ENCODE data around the gene KCNG4. TPM values are rescaled to one million over a fixed set of nuclear protein-coding genes. Genes with fewer than 3 reads are reported as not detected.

The KCNG4 gene
- total and polyA plus RNA-seq, 12 donors, result not detected

- TF ChIP-seq, protein P1, sequence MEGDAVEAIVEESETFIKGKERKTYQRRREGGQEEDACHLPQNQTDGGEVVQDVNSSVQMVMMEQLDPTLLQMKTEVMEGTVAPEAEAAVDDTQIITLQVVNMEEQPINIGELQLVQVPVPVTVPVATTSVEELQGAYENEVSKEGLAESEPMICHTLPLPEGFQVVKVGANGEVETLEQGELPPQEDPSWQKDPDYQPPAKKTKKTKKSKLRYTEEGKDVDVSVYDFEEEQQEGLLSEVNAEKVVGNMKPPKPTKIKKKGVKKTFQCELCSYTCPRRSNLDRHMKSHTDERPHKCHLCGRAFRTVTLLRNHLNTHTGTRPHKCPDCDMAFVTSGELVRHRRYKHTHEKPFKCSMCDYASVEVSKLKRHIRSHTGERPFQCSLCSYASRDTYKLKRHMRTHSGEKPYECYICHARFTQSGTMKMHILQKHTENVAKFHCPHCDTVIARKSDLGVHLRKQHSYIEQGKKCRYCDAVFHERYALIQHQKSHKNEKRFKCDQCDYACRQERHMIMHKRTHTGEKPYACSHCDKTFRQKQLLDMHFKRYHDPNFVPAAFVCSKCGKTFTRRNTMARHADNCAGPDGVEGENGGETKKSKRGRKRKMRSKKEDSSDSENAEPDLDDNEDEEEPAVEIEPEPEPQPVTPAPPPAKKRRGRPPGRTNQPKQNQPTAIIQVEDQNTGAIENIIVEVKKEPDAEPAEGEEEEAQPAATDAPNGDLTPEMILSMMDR (IDR thresholded peaks at IDR 0.05), result no peak
- H3K4me1 ChIP-seq, result no peaks in the 10 kb centered on the region
- H3K36me3 ChIP-seq, result no peaks in the 10 kb centered on the region
- intact Hi-C loops (cut with DNase I), result no loop called here
- H3K4me3 ChIP-seq, result no peak overlapping the region
- no peak overlapping the region for H3K27ac ChIP-seq
- no peak for DNase-seq
- 79 to 85% methylated on average over 23 of the region's 23 CpGs for WGBS, 2 donors
- ATAC-seq, result no peak
- H3K27me3 ChIP-seq, result peaks cover 0 to 33% (median 4%) of the 10 kb centered on the region in 7 donors
- H3K9me3 ChIP-seq, result no peaks in the 10 kb centered on the region
Observed at GRCh38 chr16:84260766-84261554, 21.1 kb upstream of the KCNG4 start.

GRCh38 chr16:84259691-84260090 is 19.9 kb upstream of the KCNG4 start:
- TF ChIP-seq, protein P1 (IDR thresholded peaks at IDR 0.05), result no peak
- Histone ChIP-seq H3K36me3 (no peaks in the 10 kb centered on the region), H3K4me3 (no peak overlapping the region), H3K27me3 (peaks cover 0 to 37% (median 4%) of the 10 kb centered on the region in 7 donors), H3K9me3 (peaks cover 0 to 9% (median 0%) of the 10 kb centered on the region in 11 donors), H3K4me1 (no peaks in the 10 kb centered on the region), H3K27ac (no peak overlapping the region)
- no peak for ATAC-seq
- intact Hi-C loops (cut with DNase I), result loop anchor here in 1 of 10 donors (5.0 kb wide), 1 partner anchor 63 kb away; no protein-coding TSS in a partner anchor
- WGBS, 2 donors, result 93% methylated on average over 3 of the region's 3 CpGs
- no peak for DNase-seq

- Histone ChIP-seq H3K4me1 (no peaks in the 10 kb centered on the region), H3K9me3 (peaks cover 0 to 11% (median 0%) of the 10 kb centered on the region in 11 donors), H3K36me3 (no peaks in the 10 kb centered on the region), H3K27ac (no peak overlapping the region), H3K4me3 (no peak overlapping the region), H3K27me3 (peaks cover 0 to 34% (median 4%) of the 10 kb centered on the region in 7 donors)
- intact Hi-C loops (cut with DNase I), result loop anchor here in 1 of 10 donors (5.0 kb wide), 1 partner anchor 64 kb away; no protein-coding TSS in a partner anchor
- 92% methylated on average over 11 of the region's 11 CpGs for WGBS, 2 donors
- DNase-seq (no peak), ATAC-seq (no peak)
- TF ChIP-seq, protein P1 (IDR thresholded peaks at IDR 0.05), result no peak
Observed at GRCh38 chr16:84258266-84258665, 18.5 kb upstream of the KCNG4 start.

- Histone ChIP-seq H3K36me3 (no peaks in the 10 kb centered on the region), H3K27ac (no peak overlapping the region), H3K4me3 (no peak overlapping the region), H3K4me1 (no peaks in the 10 kb centered on the region), H3K9me3 (peaks cover 0 to 11% (median 0%) of the 10 kb centered on the region in 11 donors), H3K27me3 (peaks cover 0 to 14% (median 2%) of the 10 kb centered on the region in 7 donors)
- intact Hi-C loops (cut with DNase I), result loop anchor here in 1 of 10 donors (5.0 kb wide), 1 partner anchor 67 kb away; no protein-coding TSS in a partner anchor
- 82 to 85% methylated on average over 4 of the region's 4 CpGs for WGBS, 2 donors
- ATAC-seq (no peak), DNase-seq (no peak)
- TF ChIP-seq, protein P1 (IDR thresholded peaks at IDR 0.05), result no peak
Observed at GRCh38 chr16:84255050-84255810, 15.4 kb upstream of the KCNG4 start.
